ENCODE results near the gene CDH23. TPM values are rescaled to one million over a fixed set of nuclear protein-coding genes. Genes with fewer than 3 reads are reported as not detected.

Gene CDH23
- total RNA-seq, 1 experiment from 2014 or later, result 0.02 TPM

- Mint-ChIP-seq H3K27me3 (ENCODE audit: insufficient read depth, unreplicated experiment) (no peaks in the 10 kb centered on the region), H3K4me3 (ENCODE audit: unreplicated experiment) (no peak overlapping the region), H3K4me1 (ENCODE audit: insufficient read depth, unreplicated experiment) (peaks cover 12% of the 10 kb centered on the region), H3K9me3 (ENCODE audit: unreplicated experiment) (no peaks in the 10 kb centered on the region), H3K27ac (ENCODE audit: low read depth, unreplicated experiment) (no peak overlapping the region), H3K36me3 (ENCODE audit: insufficient read depth, unreplicated experiment) (no peaks in the 10 kb centered on the region)
- ChIA-PET POLR2A (no interaction called here), CTCF (no interaction called here)
- no peak for DNase-seq (ENCODE audit: unreplicated experiment)
- TF ChIP-seq CTCF (IDR thresholded peaks at IDR 0.05; ENCODE audit: unreplicated experiment), result no peak
- BruUV-seq (replicated peaks), result no TSS peak
- intact Hi-C loops (cut with micrococcal nuclease), result no loop called here
These were observed 381.5 kb downstream of the CDH23 start for GRCh38 chr10:71778071-71778825.

DNA sequence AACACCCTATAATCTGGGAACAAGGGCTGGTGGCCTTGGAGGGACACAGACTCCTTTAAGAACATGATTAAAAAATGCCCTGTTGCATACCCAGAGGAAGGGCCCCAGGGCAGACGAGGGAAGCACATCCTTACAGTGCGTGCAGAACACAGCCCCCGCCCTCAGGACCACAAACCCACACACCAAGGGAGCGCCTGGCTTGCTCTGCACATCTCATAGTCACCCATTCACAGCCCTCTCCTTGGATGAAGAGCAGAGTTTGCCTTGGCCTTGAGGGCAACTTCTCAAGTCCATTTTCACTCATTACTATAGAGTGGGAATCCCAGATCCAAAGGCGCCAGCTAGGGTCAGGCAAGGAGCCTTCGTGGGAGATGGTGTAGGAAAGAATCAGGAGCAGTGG is 382.9 kb downstream of the CDH23 start:
- peaks cover under 1% of the 10 kb centered on the region for H3K4me1 Mint-ChIP-seq (ENCODE audit: insufficient read depth, unreplicated experiment)
- H3K36me3 Mint-ChIP-seq (ENCODE audit: insufficient read depth, unreplicated experiment), result no peaks in the 10 kb centered on the region
- CTCF ChIA-PET, result interaction anchor here (0.9 kb wide), 1 partner anchor 15 kb away, joined by 3 read pairs; no protein-coding TSS in a partner anchor
- intact Hi-C loops (cut with micrococcal nuclease), result no loop called here
- H3K4me3 Mint-ChIP-seq (ENCODE audit: unreplicated experiment), result no peak overlapping the region
- no peaks in the 10 kb centered on the region for H3K27me3 Mint-ChIP-seq (ENCODE audit: insufficient read depth, unreplicated experiment)
- no TSS peak for BruUV-seq (replicated peaks)
- TF ChIP-seq CTCF (IDR thresholded peaks at IDR 0.05; ENCODE audit: unreplicated experiment), result no peak
- H3K27ac Mint-ChIP-seq (ENCODE audit: low read depth, unreplicated experiment), result no peak overlapping the region
- POLR2A ChIA-PET, result no interaction called here
- no peak for DNase-seq (ENCODE audit: unreplicated experiment)
- H3K9me3 Mint-ChIP-seq (ENCODE audit: unreplicated experiment), result no peaks in the 10 kb centered on the region

GRCh38 chr10:71780156-71780555 is 383.4 kb downstream of the CDH23 start:
- no peak overlapping the region for H3K27ac Mint-ChIP-seq (ENCODE audit: low read depth, unreplicated experiment)
- CTCF ChIA-PET, result no interaction called here

DNA sequence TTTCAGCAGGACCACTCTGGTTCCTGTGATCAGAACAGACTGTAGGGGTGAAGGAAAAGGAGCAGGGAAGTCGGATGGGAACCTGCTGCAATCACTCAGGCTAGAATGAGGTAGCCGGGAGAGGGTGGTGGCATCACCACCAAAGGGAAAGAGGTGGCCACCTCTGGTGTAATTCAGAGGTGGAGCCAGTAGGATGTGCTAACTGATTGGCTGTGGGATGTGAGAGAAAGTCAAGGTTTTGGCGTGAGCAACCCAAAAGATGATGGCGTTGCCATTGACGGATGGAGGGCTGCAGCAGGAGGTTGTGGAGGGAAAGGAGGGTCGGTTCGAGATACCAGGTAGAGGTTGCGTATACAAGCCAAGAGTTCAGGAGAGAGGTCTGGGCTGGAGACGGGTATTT is 384.0 kb downstream of the CDH23 start:
- ChIA-PET POLR2A (no interaction called here), CTCF (no interaction called here)
- no peak for DNase-seq (ENCODE audit: unreplicated experiment)
- no TSS peak for BruUV-seq (replicated peaks)
- Mint-ChIP-seq H3K4me1 (ENCODE audit: insufficient read depth, unreplicated experiment) (no peaks in the 10 kb centered on the region), H3K4me3 (ENCODE audit: unreplicated experiment) (no peak overlapping the region), H3K9me3 (ENCODE audit: unreplicated experiment) (no peaks in the 10 kb centered on the region), H3K36me3 (ENCODE audit: insufficient read depth, unreplicated experiment) (no peaks in the 10 kb centered on the region), H3K27ac (ENCODE audit: low read depth, unreplicated experiment) (no peak overlapping the region), H3K27me3 (ENCODE audit: insufficient read depth, unreplicated experiment) (no peaks in the 10 kb centered on the region)
- intact Hi-C loops (cut with micrococcal nuclease), result no loop called here
- no peak for TF ChIP-seq CTCF (IDR thresholded peaks at IDR 0.05; ENCODE audit: unreplicated experiment)

More at GRCh38 chr10:71780156-71780555, 383.4 kb downstream of the CDH23 start:
- H3K36me3 Mint-ChIP-seq (ENCODE audit: insufficient read depth, unreplicated experiment), result no peaks in the 10 kb centered on the region
- intact Hi-C loops (cut with micrococcal nuclease), result no loop called here
- no peak overlapping the region for H3K4me3 Mint-ChIP-seq (ENCODE audit: unreplicated experiment)
- no peak for TF ChIP-seq CTCF (IDR thresholded peaks at IDR 0.05; ENCODE audit: unreplicated experiment)
- H3K4me1 Mint-ChIP-seq (ENCODE audit: insufficient read depth, unreplicated experiment), result no peaks in the 10 kb centered on the region
- no peaks in the 10 kb centered on the region for H3K9me3 Mint-ChIP-seq (ENCODE audit: unreplicated experiment)
- BruUV-seq (replicated peaks), result no TSS peak
- POLR2A ChIA-PET, result no interaction called here
- DNase-seq (ENCODE audit: unreplicated experiment), result no peak
- H3K27me3 Mint-ChIP-seq (ENCODE audit: insufficient read depth, unreplicated experiment), result no peaks in the 10 kb centered on the region
